ENCODE data around the gene PYGB. TPM values are rescaled to one million over a fixed set of nuclear protein-coding genes. Genes with fewer than 3 reads are reported as not detected.
A peak's percentile ranks its signal among the peaks of the same experiment; 100 is the strongest.

Gene PYGB
- total and polyA plus RNA-seq, 2 donors (not counting 1 experiment from before 2014, with no cell fraction given): 22.5 to 30.6 TPM

- peaks cover 1 to 19% of the 10 kb centered on the region in 2 experiments for H3K36me3 ChIP-seq (replicated peaks in 1 of 2; ENCODE audit: control extremely low read depth in 1 of 2, control insufficient read depth in 1 of 2, extremely low read depth in 1 of 2, insufficient read depth in 2 of 2, low read length in 1 of 2)
- intact Hi-C loops (cut with micrococcal nuclease): no loop called here
Observed at GRCh38 chr20:25220021-25220730, 27.7 kb upstream of the PYGB start.

More at GRCh38 chr20:25220021-25220730, 27.7 kb upstream of the PYGB start:
- no peak overlapping the region for H3K27ac ChIP-seq (ENCODE audit: low read length in 2 of 2)
- H3K9ac ChIP-seq (ENCODE audit: low read length): no peak overlapping the region
- no peaks in the 10 kb centered on the region for H3K4me1 ChIP-seq (ENCODE audit: control insufficient read depth in 2 of 2, insufficient read depth in 2 of 2, low read length in 2 of 2)
- ATAC-seq (ENCODE audit: low read depth) (peak; percentile 36), DNase-seq (peak; percentile 32)
- no peaks in the 10 kb centered on the region for H3K9me3 ChIP-seq (ENCODE audit: control extremely low read depth in 1 of 3, control insufficient read depth in 2 of 3, insufficient read depth in 1 of 3, low read length in 2 of 3)
- WGBS (ENCODE audit: insufficient coverage): 83% methylated on average over 15 of the region's 16 CpGs
- H3K4me2 ChIP-seq (replicated peaks; ENCODE audit: low read depth, low read length, poor library complexity, severe bottlenecking): no peak overlapping the region
- Mint-ChIP-seq H3K9me3 (ENCODE audit: insufficient read depth) (no peaks in the 10 kb centered on the region), H3K27ac (no peak overlapping the region), H3K4me3 (no peak overlapping the region), H3K27me3 (no peaks in the 10 kb centered on the region), H3K4me1 (no peaks in the 10 kb centered on the region)
- no peak overlapping the region for H2AFZ ChIP-seq (ENCODE audit: insufficient read depth, low read depth, low read length, poor library complexity, severe bottlenecking)
- no peak overlapping the region for H3K4me3 ChIP-seq (ENCODE audit: control extremely low read depth in 1 of 5, extremely low read depth in 1 of 5, insufficient read depth in 1 of 5, low read depth in 2 of 5, low read length in 4 of 5)
- H4K20me1 ChIP-seq (ENCODE audit: control insufficient read depth, insufficient read depth, low read length, poor library complexity, severe bottlenecking): no peaks in the 10 kb centered on the region
- ChIA-PET CTCF (interaction anchor here (0.8 kb wide), 1 partner anchor 24 kb away, joined by 3 read pairs; no protein-coding TSS in a partner anchor), POLR2A (no interaction called here)
- no peaks in the 10 kb centered on the region for H3K27me3 ChIP-seq (replicated peaks in 1 of 4; ENCODE audit: control extremely low read depth in 1 of 4, control insufficient read depth in 3 of 4, insufficient read depth in 4 of 4, low read length in 3 of 4)
- no peaks in the 10 kb centered on the region for H3K79me2 ChIP-seq (ENCODE audit: control insufficient read depth, insufficient read depth, low read length)
- no peak for TF ChIP-seq EZH2 (IDR thresholded peaks at IDR 0.05; ENCODE audit: borderline replicate concordance, insufficient read depth, low read depth, low read length, poor library complexity, severe bottlenecking)
- TF ChIP-seq, protein P1, sequence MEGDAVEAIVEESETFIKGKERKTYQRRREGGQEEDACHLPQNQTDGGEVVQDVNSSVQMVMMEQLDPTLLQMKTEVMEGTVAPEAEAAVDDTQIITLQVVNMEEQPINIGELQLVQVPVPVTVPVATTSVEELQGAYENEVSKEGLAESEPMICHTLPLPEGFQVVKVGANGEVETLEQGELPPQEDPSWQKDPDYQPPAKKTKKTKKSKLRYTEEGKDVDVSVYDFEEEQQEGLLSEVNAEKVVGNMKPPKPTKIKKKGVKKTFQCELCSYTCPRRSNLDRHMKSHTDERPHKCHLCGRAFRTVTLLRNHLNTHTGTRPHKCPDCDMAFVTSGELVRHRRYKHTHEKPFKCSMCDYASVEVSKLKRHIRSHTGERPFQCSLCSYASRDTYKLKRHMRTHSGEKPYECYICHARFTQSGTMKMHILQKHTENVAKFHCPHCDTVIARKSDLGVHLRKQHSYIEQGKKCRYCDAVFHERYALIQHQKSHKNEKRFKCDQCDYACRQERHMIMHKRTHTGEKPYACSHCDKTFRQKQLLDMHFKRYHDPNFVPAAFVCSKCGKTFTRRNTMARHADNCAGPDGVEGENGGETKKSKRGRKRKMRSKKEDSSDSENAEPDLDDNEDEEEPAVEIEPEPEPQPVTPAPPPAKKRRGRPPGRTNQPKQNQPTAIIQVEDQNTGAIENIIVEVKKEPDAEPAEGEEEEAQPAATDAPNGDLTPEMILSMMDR (IDR thresholded peaks at IDR 0.05): peak; percentile 27

Measured in B cell (primary cell).